Fibroblast of peridontal ligament (primary cell): ENCODE measurements around the gene CAMK2D.
"Not testable (repeated sequence)": the region's sequence is repeated elsewhere in the genome, so short reads cannot be mapped to it uniquely, and the experiment has no call there.

Experiments
- DNase-seq: peaks from one replicate; pipeline ENCODE4 v3.0.0-alpha.2; 2010; ENCODE audit errors: extremely low read depth

Gene CAMK2D

GRCh38 chr4:113761620-113762185 lies at the start of gene CAMK2D:
CAMK2D (minus strand) TSS chr4:113761738; CDS start chr4:113761068, 670 bp downstream.
- DNase-seq: peak; percentile 86

GRCh38 chr4:113810906-113811305 lies 49.4 kb upstream of the CAMK2D start:
- DNase-seq: peak; percentile 91

GRCh38 chr4:113809311-113809710 lies 47.8 kb upstream of the CAMK2D start:
- no peak for DNase-seq

GRCh38 chr4:113806850-113807249 lies 45.3 kb upstream of the CAMK2D start:
- DNase-seq: no peak

- no peak for DNase-seq
These were observed 40.3 kb upstream of the CAMK2D start for GRCh38 chr4:113801882-113802281.

- DNase-seq: not testable (repeated sequence)
These were observed 34.8 kb upstream of the CAMK2D start for GRCh38 chr4:113796381-113796780.

- DNase-seq: no peak
These were observed 28.9 kb upstream of the CAMK2D start for GRCh38 chr4:113790478-113790877.

GRCh38 chr4:113788888-113789287 lies 27.4 kb upstream of the CAMK2D start:
- no peak for DNase-seq

GRCh38 chr4:113785781-113786180 lies 24.2 kb upstream of the CAMK2D start:
- DNase-seq: no peak

GRCh38 chr4:113784497-113785250 lies 23.1 kb upstream of the CAMK2D start:
- DNase-seq: peak; percentile 97

- no peak for DNase-seq
These were observed 22.2 kb upstream of the CAMK2D start for GRCh38 chr4:113783701-113784100.

GRCh38 chr4:113783289-113783688 lies 21.8 kb upstream of the CAMK2D start:
- no peak for DNase-seq

GRCh38 chr4:113781439-113782040 lies 20.0 kb upstream of the CAMK2D start:
- DNase-seq: peak; percentile 76

GRCh38 chr4:113776679-113777078 lies 15.1 kb upstream of the CAMK2D start:
- DNase-seq: no peak

- no peak for DNase-seq
These were observed 14.5 kb upstream of the CAMK2D start for GRCh38 chr4:113776016-113776415.

- DNase-seq: no peak
These were observed 12.2 kb upstream of the CAMK2D start for GRCh38 chr4:113773756-113774155.

- no peak for DNase-seq
These were observed 11.5 kb upstream of the CAMK2D start for GRCh38 chr4:113773014-113773413.

- DNase-seq: no peak
These were observed 10.8 kb upstream of the CAMK2D start for GRCh38 chr4:113772319-113772718.

GRCh38 chr4:113769744-113770143 lies 8.2 kb upstream of the CAMK2D start:
- no peak for DNase-seq

- no peak for DNase-seq
These were observed 7.4 kb upstream of the CAMK2D start for GRCh38 chr4:113768952-113769351.

GRCh38 chr4:113766882-113767281 lies 5.3 kb upstream of the CAMK2D start:
- DNase-seq: no peak

- no peak for DNase-seq
These were observed 3.3 kb upstream of the CAMK2D start for GRCh38 chr4:113764720-113765264.

GRCh38 chr4:113763923-113764322 lies 2.4 kb upstream of the CAMK2D start:
- DNase-seq: not testable (repeated sequence)
